ENCODE results near the gene ODAM.
"Not testable (repeated sequence)": the region's sequence is repeated elsewhere in the genome, so short reads cannot be mapped to it uniquely, and the experiment has no call there.

Gene ODAM

GRCh38 chr4:70225824-70226223 is 30.3 kb downstream of the ODAM start, which contains the start of gene FDCSP:
Gene FDCSP (plus strand): TSS chr4:70226124. CDS start chr4:70231195, 5,071 bp downstream.
- no peak for FAIRE-seq

DNA sequence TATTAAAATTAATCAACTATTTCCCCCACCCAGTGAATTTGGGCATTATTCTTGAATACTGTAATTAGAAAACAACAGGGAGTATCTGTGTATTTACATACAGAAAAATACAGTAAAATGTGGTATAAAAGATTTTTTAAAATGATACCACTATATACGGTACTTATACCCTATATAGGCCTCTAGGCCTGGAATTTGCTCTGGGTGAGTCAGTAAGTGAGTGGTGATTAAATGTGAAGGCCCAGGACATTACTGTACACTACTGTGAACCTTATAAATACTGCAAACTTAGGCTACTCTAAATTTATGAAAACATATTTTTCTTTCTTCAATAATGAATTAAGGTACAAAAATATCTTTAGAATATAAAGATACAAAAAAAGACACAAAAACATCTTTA is 40.6 kb downstream of the ODAM start:
- no peak for FAIRE-seq

- no peak for FAIRE-seq
These were observed 43.8 kb downstream of the ODAM start for GRCh38 chr4:70239131-70239883.

DNA sequence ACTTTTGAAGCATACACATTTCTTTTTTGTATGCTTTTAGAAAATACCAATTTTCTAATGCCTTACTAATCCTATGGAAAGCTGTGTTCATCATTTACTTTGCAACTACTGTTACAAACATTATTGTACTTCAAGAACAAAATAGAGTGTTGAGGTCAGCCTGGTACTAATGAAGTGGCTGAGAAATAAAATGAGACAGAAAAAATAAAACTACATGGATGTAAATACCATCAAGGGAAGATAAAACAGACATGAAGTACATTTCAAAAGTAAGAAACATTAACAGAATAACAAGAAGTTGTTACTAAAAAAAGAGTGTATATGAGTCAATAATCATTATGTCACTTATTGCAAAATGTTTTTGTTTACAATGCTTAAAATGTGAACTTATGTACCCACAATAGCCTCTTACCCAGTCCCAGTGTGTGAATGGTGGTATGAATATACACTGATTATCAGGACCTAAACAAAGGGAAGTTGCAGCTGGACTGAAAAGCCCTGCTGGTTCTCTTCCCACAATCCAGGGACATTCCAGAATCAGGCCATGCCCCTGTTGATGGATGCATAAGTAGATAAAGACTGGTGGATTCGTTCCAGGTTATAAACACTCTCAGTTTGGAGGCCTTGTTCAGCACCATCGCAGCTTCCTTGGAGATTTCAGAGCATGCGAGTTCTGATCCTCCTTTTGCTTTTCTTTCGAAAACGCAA is 44.5 kb downstream of the ODAM start:
- no peak for FAIRE-seq

- not testable (repeated sequence) for FAIRE-seq
These were observed 46.8 kb downstream of the ODAM start, which contains the start of gene CSN3 for GRCh38 chr4:70242297-70242696. Gene CSN3 (plus strand): TSS chr4:70242597. CDS start chr4:70244820, 2,223 bp downstream.

GRCh38 chr4:70243091-70243490 is 47.6 kb downstream of the ODAM start:
- FAIRE-seq, result no peak

GRCh38 chr4:70251250-70251944 is 55.9 kb downstream of the ODAM start:
- FAIRE-seq, result no peak

- no peak for FAIRE-seq
These were observed 56.4 kb downstream of the ODAM start for GRCh38 chr4:70251945-70252277.

All from G401.6 (cell line).